T-cell (primary cell): ENCODE measurements around the gene TUBD1. TPM values are rescaled to one million over a fixed set of nuclear protein-coding genes. Genes with fewer than 3 reads are reported as not detected.
A peak's percentile ranks its signal among the peaks of the same experiment; 100 is the strongest.

Source experiments
- ATAC-seq, 4 experiments: fragments of 200-7000 bp in 3 of 4; fragments of 150-1000 bp in 1 of 4; cut with Tn5 transposase; replicated peaks in 1 of 4; 1 replicate in 3 of 4; 2 replicates in 1 of 4; pipeline ENCODE4 v1.10.0; 2021; ENCODE audit warnings: moderate library complexity in 3 of 4, mild to moderate bottlenecking in 2 of 4, moderate number of reproducible peaks in 1 of 4
- CTCF ChIA-PET, 2 donors: fragments of 300-600 bp; sonication (Branson Sonifier 250); formaldehyde crosslinking; loops; one replicate each; lab custom pipeline; 2022; ENCODE audit warnings: antibody characterized with exemption in 2 of 2; lab: Charles Lee
- POLR2A ChIA-PET, 2 donors: fragments of 300-600 bp; sonication (Branson Sonifier 250); formaldehyde crosslinking; loops; one replicate each; lab custom pipeline; 2022; ENCODE audit warnings: antibody characterized with exemption in 2 of 2; lab: Charles Lee
- DNase-seq, 35 experiments: peaks; one replicate each; pipeline versions ENCODE4 v3.0.0 to v3.0.0-alpha.2; 2013 to 2023
- H3K27ac ChIP-seq: one replicate; pipeline ENCODE4 v1.5.1; 2013; ENCODE audit warnings: low read length
- H3K27me3 ChIP-seq, 2 experiments: replicated peaks in 1 of 2; 1 replicate in 1 of 2; 2 replicates in 1 of 2; pipeline versions ENCODE4 v1.6.1 to v1.7.0; 2013; ENCODE audit warnings: low read length in 1 of 2, mixed read lengths in 1 of 2; ENCODE audit not compliant: control insufficient read depth in 2 of 2, insufficient read depth in 2 of 2; ENCODE audit errors: extremely low read depth in 1 of 2
- H3K36me3 ChIP-seq, 2 donors: 1 replicate in 1 of 2; 2 replicates in 1 of 2; pipeline versions ENCODE4 v1.6.1 to v1.7.0; 2013; ENCODE audit warnings: low read length in 1 of 2; ENCODE audit not compliant: control insufficient read depth in 2 of 2, insufficient read depth in 1 of 2; ENCODE audit errors: extremely low read depth in 1 of 2
- H3K4me1 ChIP-seq, 2 experiments: 1 replicate in 1 of 2; 2 replicates in 1 of 2; pipeline versions ENCODE4 v1.6.1 to v1.7.0; 2013; ENCODE audit warnings: low read length in 2 of 2, mixed read lengths in 1 of 2; ENCODE audit not compliant: insufficient read depth in 2 of 2, control insufficient read depth in 1 of 2; ENCODE audit errors: extremely low read depth in 1 of 2
- H3K4me3 ChIP-seq, 2 donors: 1 replicate in 1 of 2; 2 replicates in 1 of 2; pipeline versions ENCODE4 v1.5.1 to v1.7.0; 2013; ENCODE audit warnings: mild to moderate bottlenecking in 2 of 2, low read length in 1 of 2, moderate library complexity in 1 of 2; ENCODE audit not compliant: control insufficient read depth in 1 of 2; ENCODE audit errors: extremely low read depth in 1 of 2
- H3K9me3 ChIP-seq: 2 replicates; pipeline ENCODE4 v1.7.0; 2013
- H3K27ac Mint-ChIP-seq, 2 donors: one replicate each; pipeline ENCODE4 v1.8.0; 2020 to 2021; ENCODE audit warnings: mild to moderate bottlenecking in 2 of 2, mixed read lengths in 2 of 2
- H3K27me3 Mint-ChIP-seq, 2 donors: one replicate each; pipeline ENCODE4 v1.8.0; 2021 to 2022; ENCODE audit warnings: mixed read lengths in 2 of 2
- H3K36me3 Mint-ChIP-seq: one replicate; pipeline ENCODE4 v1.8.0; 2021; ENCODE audit warnings: mixed read lengths
- H3K4me1 Mint-ChIP-seq, 3 donors: one replicate each; pipeline ENCODE4 v1.8.0; 2020 to 2022; ENCODE audit warnings: mixed read lengths in 3 of 3, mild to moderate bottlenecking in 1 of 3
- H3K4me3 Mint-ChIP-seq, 3 donors: one replicate each; pipeline ENCODE4 v1.8.0; 2020 to 2022; ENCODE audit warnings: mild to moderate bottlenecking in 3 of 3, mixed read lengths in 3 of 3, moderate library complexity in 3 of 3
- H3K9me3 Mint-ChIP-seq, 3 donors: one replicate each; pipeline ENCODE4 v1.8.0; 2020 to 2022; ENCODE audit warnings: mixed read lengths in 3 of 3
- WGBS: methylation state at CpG from one replicate; pipeline ENCODE4 v1.1.5; 2013; ENCODE audit warnings: missing lambda C conversion rate; ENCODE audit not compliant: insufficient coverage; 5-methylcytosine and 5-hydroxymethylcytosine counted together
- total RNA-seq, 35 experiments: library from RNA in 6 of 35; stranded (reverse) in 6 of 35; fragments of 120-200 nt in 1 of 35; gene quantifications; one replicate each; pipeline versions ENCODE4 v1.2.1 to v1.2.4 and lab custom pipeline; 2013 to 2026

Gene TUBD1
- total RNA-seq, 5 donors from 2014 or later (not counting 1 experiment from before 2014, with no cell fraction given) = 16.6 to 27.9 (median 25.1) TPM

DNA sequence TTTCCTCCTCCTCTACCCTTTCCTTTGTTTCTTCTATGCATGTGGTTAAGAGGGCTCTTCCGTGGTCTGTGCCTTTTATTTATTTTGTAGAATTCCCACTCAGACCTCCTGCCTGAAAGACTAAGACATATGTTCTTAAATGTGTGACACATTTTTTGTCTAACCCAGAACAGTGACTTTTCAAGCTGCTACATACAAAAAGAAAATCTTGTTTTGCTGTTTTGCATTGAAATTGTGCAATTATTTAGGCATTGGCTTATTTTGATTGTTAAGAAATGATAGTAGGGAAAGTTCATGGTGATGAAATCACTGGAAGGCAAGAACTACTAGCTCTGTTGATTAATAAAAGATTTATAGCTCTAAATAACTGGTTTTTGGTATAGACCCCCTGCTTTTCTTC lies 76.8 kb downstream of the TUBD1 start:
- Histone ChIP-seq H3K4me3 (no peak overlapping the region), H3K36me3 (peaks cover 0 to 23% of the 10 kb centered on the region in 2 donors), H3K27ac (no peak overlapping the region), H3K27me3 (no peaks in the 10 kb centered on the region), H3K4me1 (no peaks in the 10 kb centered on the region), H3K9me3 (no peaks in the 10 kb centered on the region)
- ChIA-PET CTCF (no interaction called here), POLR2A (no interaction called here)
- no CpG with 5 or more reads among the region's 1 CpG for WGBS
- no peak for ATAC-seq
- Mint-ChIP-seq H3K36me3 (peaks cover 36% of the 10 kb centered on the region), H3K27me3 (no peaks in the 10 kb centered on the region), H3K27ac (peak overlapping the region in 1 of 2 donors; percentile 4), H3K9me3 (no peaks in the 10 kb centered on the region), H3K4me3 (no peak overlapping the region), H3K4me1 (peaks cover 5 to 11% (median 7%) of the 10 kb centered on the region in 3 donors)
- no peak for DNase-seq

- H3K4me1 Mint-ChIP-seq = peaks cover 0 to 7% (median 7%) of the 10 kb centered on the region in 3 donors
- Histone ChIP-seq H3K36me3 (peaks cover 0 to 20% of the 10 kb centered on the region in 2 donors), H3K9me3 (no peaks in the 10 kb centered on the region), H3K4me3 (no peak overlapping the region), H3K4me1 (no peaks in the 10 kb centered on the region), H3K27ac (no peak overlapping the region), H3K27me3 (no peaks in the 10 kb centered on the region)
- ATAC-seq (no peak), DNase-seq (no peak)
- ChIA-PET CTCF (no interaction called here), POLR2A (no interaction called here)
- no peaks in the 10 kb centered on the region for H3K27me3 Mint-ChIP-seq
- WGBS = no CpG with 5 or more reads among the region's 3 CpGs
- H3K36me3 Mint-ChIP-seq = peaks cover 26% of the 10 kb centered on the region
- H3K4me3 Mint-ChIP-seq = no peak overlapping the region
- H3K9me3 Mint-ChIP-seq = no peaks in the 10 kb centered on the region
- peak overlapping the region in 1 of 2 donors; percentile 39 for H3K27ac Mint-ChIP-seq
Observed at GRCh38 chr17:59814685-59815084, 78.1 kb downstream of the TUBD1 start.

DNA sequence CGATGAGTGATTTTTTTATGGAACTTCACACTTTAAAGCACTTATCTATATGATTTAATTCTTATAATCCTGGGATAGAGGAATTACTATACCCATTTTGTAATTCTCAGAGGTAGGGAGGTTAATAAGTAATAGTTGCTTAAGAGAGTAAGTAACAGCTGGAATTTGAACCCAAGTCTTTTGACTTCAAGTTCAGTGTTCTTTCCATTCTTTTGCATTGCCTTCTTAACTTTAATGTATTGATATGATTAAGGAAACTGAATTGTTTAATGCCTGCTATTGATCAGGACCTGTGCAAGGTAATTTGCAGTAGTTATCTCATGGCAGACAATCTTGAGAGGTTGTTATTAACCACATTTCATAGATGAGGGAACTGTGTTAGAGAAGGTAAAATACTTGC lies 78.5 kb downstream of the TUBD1 start:
- no peaks in the 10 kb centered on the region for H3K4me1 ChIP-seq
- Mint-ChIP-seq H3K27me3 (no peaks in the 10 kb centered on the region), H3K36me3 (peaks cover 26% of the 10 kb centered on the region), H3K4me1 (peaks cover 0 to 7% (median 7%) of the 10 kb centered on the region in 3 donors), H3K9me3 (no peaks in the 10 kb centered on the region), H3K27ac (peak overlapping the region in 1 of 2 donors; percentile 39), H3K4me3 (no peak overlapping the region)
- H3K27me3 ChIP-seq = no peaks in the 10 kb centered on the region
- DNase-seq (no peak), ATAC-seq (no peak)
- H3K36me3 ChIP-seq = peaks cover 0 to 20% of the 10 kb centered on the region in 2 donors
- no CpG with 5 or more reads among the region's 1 CpG for WGBS
- no peaks in the 10 kb centered on the region for H3K9me3 ChIP-seq
- CTCF ChIA-PET = no interaction called here
- no peak overlapping the region for H3K4me3 ChIP-seq
- POLR2A ChIA-PET = no interaction called here
- no peak overlapping the region for H3K27ac ChIP-seq

DNA sequence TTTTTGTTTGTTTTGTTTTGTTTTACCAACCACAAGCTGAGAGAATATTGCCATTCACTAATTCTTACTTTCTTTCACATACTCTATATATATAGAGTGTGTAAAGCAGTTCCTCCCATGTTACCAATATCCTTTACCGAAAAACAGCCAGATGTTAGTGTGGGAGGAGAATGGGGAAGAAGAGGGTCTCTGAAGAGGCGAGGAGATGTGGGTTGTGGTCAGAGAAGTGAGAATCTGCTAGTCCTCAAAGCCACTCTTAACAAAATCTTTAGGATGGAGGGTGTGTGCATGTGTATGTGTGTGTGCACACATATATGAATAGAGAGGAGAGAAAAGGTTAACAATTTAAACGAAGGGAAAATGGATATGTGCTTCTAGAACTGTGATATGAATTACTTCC lies 80.6 kb downstream of the TUBD1 start:
- H3K36me3 Mint-ChIP-seq = peaks cover 33% of the 10 kb centered on the region
- H3K9me3 Mint-ChIP-seq = no peaks in the 10 kb centered on the region
- peaks cover 0 to 20% of the 10 kb centered on the region in 2 donors for H3K36me3 ChIP-seq
- H3K4me1 ChIP-seq = no peaks in the 10 kb centered on the region
- peaks cover 0 to 10% (median 7%) of the 10 kb centered on the region in 3 donors for H3K4me1 Mint-ChIP-seq
- ChIA-PET POLR2A (no interaction called here), CTCF (no interaction called here)
- no peak overlapping the region for H3K4me3 ChIP-seq
- H3K9me3 ChIP-seq = no peaks in the 10 kb centered on the region
- H3K27ac ChIP-seq = no peak overlapping the region
- no peaks in the 10 kb centered on the region for H3K27me3 Mint-ChIP-seq
- H3K27ac Mint-ChIP-seq = peak overlapping the region in 1 of 2 donors; percentile 1
- H3K4me3 Mint-ChIP-seq = no peak overlapping the region
- ATAC-seq (no peak), DNase-seq (no peak)
- H3K27me3 ChIP-seq = no peaks in the 10 kb centered on the region
- WGBS = no CpG with 5 or more reads among the region's 3 CpGs

DNA sequence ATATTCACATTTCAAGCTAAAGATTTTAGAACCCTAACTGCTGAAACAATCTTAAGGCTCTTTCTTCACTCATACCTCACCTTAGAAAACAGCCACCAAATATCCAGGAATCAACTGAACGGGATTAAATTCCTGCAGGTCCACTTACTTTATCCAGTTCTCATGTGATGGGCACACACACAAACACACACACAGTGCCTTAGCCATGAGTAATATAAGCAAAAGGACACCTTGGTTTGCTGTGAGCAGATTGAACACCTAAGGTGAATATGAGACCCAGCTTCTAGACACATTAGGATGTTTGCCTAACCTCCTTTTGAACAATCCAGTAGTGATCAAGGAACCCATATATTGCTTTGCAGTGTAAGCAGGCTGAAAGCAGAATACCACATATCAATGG lies 81.5 kb downstream of the TUBD1 start:
- Mint-ChIP-seq H3K36me3 (peaks cover 31% of the 10 kb centered on the region), H3K9me3 (no peaks in the 10 kb centered on the region), H3K4me1 (peaks cover 0 to 10% (median 7%) of the 10 kb centered on the region in 3 donors), H3K27me3 (no peaks in the 10 kb centered on the region), H3K27ac (no peak overlapping the region), H3K4me3 (no peak overlapping the region)
- H3K36me3 ChIP-seq = peaks cover 0 to 18% of the 10 kb centered on the region in 2 donors
- no peaks in the 10 kb centered on the region for H3K27me3 ChIP-seq
- WGBS = no CpG with 5 or more reads among the region's 1 CpG
- H3K4me1 ChIP-seq = no peaks in the 10 kb centered on the region
- H3K27ac ChIP-seq = no peak overlapping the region
- ChIA-PET CTCF (no interaction called here), POLR2A (no interaction called here)
- H3K9me3 ChIP-seq = no peaks in the 10 kb centered on the region
- DNase-seq (no peak), ATAC-seq (no peak)
- no peak overlapping the region for H3K4me3 ChIP-seq

- POLR2A ChIA-PET = no interaction called here
Observed at GRCh38 chr17:59810894-59811153, 81.9 kb downstream of the TUBD1 start.

More at GRCh38 chr17:59810894-59811153, 81.9 kb downstream of the TUBD1 start:
- ATAC-seq = no peak
- Histone ChIP-seq H3K27ac (no peak overlapping the region), H3K36me3 (peaks cover 0 to 14% of the 10 kb centered on the region in 2 donors), H3K4me3 (no peak overlapping the region), H3K9me3 (no peaks in the 10 kb centered on the region), H3K27me3 (no peaks in the 10 kb centered on the region), H3K4me1 (no peaks in the 10 kb centered on the region)
- WGBS = no CpG with 5 or more reads among the region's 1 CpG
- Mint-ChIP-seq H3K4me3 (no peak overlapping the region), H3K9me3 (no peaks in the 10 kb centered on the region), H3K27ac (no peak overlapping the region), H3K36me3 (peaks cover 28% of the 10 kb centered on the region), H3K27me3 (no peaks in the 10 kb centered on the region), H3K4me1 (peaks cover 0 to 10% (median 7%) of the 10 kb centered on the region in 3 donors)
- CTCF ChIA-PET = no interaction called here
- DNase-seq = no peak
